Astrocyte of the spinal cord (primary cell): Measurements from ENCODE around the gene SCN1A.

Experiments
- DNase-seq: peaks from one replicate; pipeline ENCODE4 v3.0.0; 2011; ENCODE audit warnings: low read depth, low spot score
- H3K4me3 ChIP-seq: 2 replicates; pipeline ENCODE4 v1.5.1; 2011; ENCODE audit warnings: low read depth, mild to moderate bottlenecking, low read length, moderate library complexity
- CTCF ChIP-seq: IDR thresholded peaks from 2 replicates; pipeline ENCODE4 v1.5.1; 2012; ENCODE audit warnings: low read depth, mild to moderate bottlenecking, low read length, inconsistent platforms
- in situ Hi-C: cut with HindIII; loops from 2 replicates; pipeline ENCODE4 v1.10.0; 2017; ENCODE audit warnings: low sequenced_read_pairs

The SCN1A gene

GRCh38 chr2:166081131-166081632, 46.6 kb downstream of the SCN1A start:
- no peak for TF ChIP-seq CTCF
- no peak for DNase-seq
- in situ Hi-C loops, result no loop called here
- H3K4me3 ChIP-seq, result no peak overlapping the region

GRCh38 chr2:166074430-166074829, 53.4 kb downstream of the SCN1A start:
- in situ Hi-C loops, result no loop called here
- no peak for TF ChIP-seq CTCF
- no peak for DNase-seq
- no peak overlapping the region for H3K4me3 ChIP-seq

GRCh38 chr2:166074011-166074410, 53.8 kb downstream of the SCN1A start:
- no peak for DNase-seq
- in situ Hi-C loops, result no loop called here
- no peak overlapping the region for H3K4me3 ChIP-seq
- no peak for TF ChIP-seq CTCF

GRCh38 chr2:166070231-166070630, 57.6 kb downstream of the SCN1A start:
- no peak overlapping the region for H3K4me3 ChIP-seq
- in situ Hi-C loops, result no loop called here
- no peak for DNase-seq
- no peak for TF ChIP-seq CTCF

GRCh38 chr2:166068981-166069380, 58.8 kb downstream of the SCN1A start:
- peak; percentile 5 for DNase-seq
- TF ChIP-seq CTCF, result no peak
- H3K4me3 ChIP-seq, result no peak overlapping the region
- in situ Hi-C loops, result no loop called here

GRCh38 chr2:166067229-166067628, 60.6 kb downstream of the SCN1A start:
- no peak for TF ChIP-seq CTCF
- in situ Hi-C loops, result no loop called here
- no peak for DNase-seq
- no peak overlapping the region for H3K4me3 ChIP-seq

- H3K4me3 ChIP-seq, result no peak overlapping the region
- TF ChIP-seq CTCF, result no peak
- in situ Hi-C loops, result no loop called here
- no peak for DNase-seq
Measured at GRCh38 chr2:166060191-166060590, 67.6 kb downstream of the SCN1A start.
